ENCODE measurements around the gene LONRF3. TPM values are rescaled to one million over a fixed set of nuclear protein-coding genes. Genes with fewer than 3 reads are reported as not detected.

LONRF3 gene
- total RNA-seq, 1 experiment from 2014 or later: not detected

DNA sequence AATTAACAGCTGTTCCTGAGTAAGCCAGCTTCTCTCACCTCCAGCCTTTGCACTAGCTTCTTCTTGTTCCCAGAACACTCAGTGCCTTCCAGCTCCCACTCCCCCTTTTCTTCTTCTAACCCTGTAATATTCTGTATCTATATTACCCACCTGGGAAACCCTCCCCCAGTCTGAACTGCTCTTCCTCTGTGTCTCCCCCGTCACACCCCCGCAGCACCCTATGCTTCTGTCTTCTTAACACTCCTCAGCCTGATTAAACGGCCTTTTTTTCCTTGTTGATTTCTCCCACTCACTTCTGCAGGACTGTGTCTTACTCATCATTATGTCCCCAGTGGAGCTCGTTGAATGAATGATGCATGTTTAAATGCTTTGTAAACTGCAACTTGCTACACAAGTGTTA, 9.0 kb upstream of the LONRF3 start (continued):
- TF ChIP-seq, protein P1, sequence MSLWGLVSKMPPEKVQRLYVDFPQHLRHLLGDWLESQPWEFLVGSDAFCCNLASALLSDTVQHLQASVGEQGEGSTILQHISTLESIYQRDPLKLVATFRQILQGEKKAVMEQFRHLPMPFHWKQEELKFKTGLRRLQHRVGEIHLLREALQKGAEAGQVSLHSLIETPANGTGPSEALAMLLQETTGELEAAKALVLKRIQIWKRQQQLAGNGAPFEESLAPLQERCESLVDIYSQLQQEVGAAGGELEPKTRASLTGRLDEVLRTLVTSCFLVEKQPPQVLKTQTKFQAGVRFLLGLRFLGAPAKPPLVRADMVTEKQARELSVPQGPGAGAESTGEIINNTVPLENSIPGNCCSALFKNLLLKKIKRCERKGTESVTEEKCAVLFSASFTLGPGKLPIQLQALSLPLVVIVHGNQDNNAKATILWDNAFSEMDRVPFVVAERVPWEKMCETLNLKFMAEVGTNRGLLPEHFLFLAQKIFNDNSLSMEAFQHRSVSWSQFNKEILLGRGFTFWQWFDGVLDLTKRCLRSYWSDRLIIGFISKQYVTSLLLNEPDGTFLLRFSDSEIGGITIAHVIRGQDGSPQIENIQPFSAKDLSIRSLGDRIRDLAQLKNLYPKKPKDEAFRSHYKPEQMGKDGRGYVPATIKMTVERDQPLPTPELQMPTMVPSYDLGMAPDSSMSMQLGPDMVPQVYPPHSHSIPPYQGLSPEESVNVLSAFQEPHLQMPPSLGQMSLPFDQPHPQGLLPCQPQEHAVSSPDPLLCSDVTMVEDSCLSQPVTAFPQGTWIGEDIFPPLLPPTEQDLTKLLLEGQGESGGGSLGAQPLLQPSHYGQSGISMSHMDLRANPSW (CRISPR knock-in tag; conservative IDR thresholded peaks at IDR 0.05; ENCODE audit: low read depth): no peak
- TF ChIP-seq, protein P2, sequence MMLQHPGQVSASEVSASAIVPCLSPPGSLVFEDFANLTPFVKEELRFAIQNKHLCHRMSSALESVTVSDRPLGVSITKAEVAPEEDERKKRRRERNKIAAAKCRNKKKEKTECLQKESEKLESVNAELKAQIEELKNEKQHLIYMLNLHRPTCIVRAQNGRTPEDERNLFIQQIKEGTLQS (CRISPR knock-in tag; conservative IDR thresholded peaks at IDR 0.05): no peak
- TF ChIP-seq, protein P3, sequence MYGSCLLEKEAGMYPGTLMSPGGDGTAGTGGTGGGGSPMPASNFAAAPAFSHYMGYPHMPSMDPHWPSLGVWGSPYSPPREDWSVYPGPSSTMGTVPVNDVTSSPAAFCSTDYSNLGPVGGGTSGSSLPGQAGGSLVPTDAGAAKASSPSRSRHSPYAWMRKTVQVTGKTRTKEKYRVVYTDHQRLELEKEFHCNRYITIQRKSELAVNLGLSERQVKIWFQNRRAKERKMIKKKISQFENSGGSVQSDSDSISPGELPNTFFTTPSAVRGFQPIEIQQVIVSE (CRISPR knock-in tag; IDR thresholded peaks at IDR 0.05; ENCODE audit: borderline replicate concordance): no peak
- TF ChIP-seq, protein P4, sequence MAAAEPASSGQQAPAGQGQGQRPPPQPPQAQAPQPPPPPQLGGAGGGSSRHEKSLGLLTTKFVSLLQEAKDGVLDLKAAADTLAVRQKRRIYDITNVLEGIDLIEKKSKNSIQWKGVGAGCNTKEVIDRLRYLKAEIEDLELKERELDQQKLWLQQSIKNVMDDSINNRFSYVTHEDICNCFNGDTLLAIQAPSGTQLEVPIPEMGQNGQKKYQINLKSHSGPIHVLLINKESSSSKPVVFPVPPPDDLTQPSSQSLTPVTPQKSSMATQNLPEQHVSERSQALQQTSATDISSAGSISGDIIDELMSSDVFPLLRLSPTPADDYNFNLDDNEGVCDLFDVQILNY (CRISPR knock-in tag; IDR thresholded peaks at IDR 0.05): no peak
- no peak for TF ChIP-seq ELF4 (CRISPR knock-in tag; IDR thresholded peaks at IDR 0.05; ENCODE audit: low read depth)

DNA sequence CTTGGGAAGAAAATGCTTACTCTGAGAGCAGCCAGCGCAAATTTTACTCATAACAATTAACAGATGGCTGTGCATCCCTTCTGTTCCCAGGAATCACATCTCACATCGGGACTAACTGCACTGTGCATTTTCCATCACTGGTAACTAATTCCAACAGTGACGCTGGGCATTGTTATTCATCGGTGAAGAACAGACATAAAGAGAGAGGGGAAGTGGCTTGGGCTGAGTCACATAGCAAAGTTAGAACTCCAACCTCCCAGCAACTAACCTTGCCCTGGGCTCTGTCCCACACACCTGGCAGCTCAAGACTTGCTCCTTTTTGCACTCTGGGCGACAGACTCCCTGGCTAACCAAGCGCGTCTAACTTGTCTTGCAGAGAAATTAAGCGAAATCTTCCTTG, 6.4 kb upstream of the LONRF3 start:
- Mint-ChIP-seq H3K27ac (no peak overlapping the region), H3K4me1 (peaks cover 8% of the 10 kb centered on the region; the same call in 1 of the 2 replicates), H3K27me3 (ENCODE audit: low read depth) (peaks cover 100% of the 10 kb centered on the region), H3K36me3 (no peaks in the 10 kb centered on the region), H3K4me3 (no peak overlapping the region), H3K9me3 (no peaks in the 10 kb centered on the region)
- TF ChIP-seq JUN (CRISPR knock-in tag; IDR thresholded peaks at IDR 0.05) (no peak), ZNF219 (CRISPR knock-in tag; IDR thresholded peaks at IDR 0.05; ENCODE audit: borderline replicate concordance) (no peak), TCF7 (CRISPR knock-in tag; IDR thresholded peaks at IDR 0.05; ENCODE audit: low read depth) (no peak), NR1H2 (CRISPR knock-in tag; IDR thresholded peaks at IDR 0.05) (no peak), NFATC4 (CRISPR knock-in tag; IDR thresholded peaks at IDR 0.05) (no peak), FOXJ3 (CRISPR knock-in tag; IDR thresholded peaks at IDR 0.05; ENCODE audit: borderline replicate concordance) (no peak), SMAD4 (CRISPR knock-in tag; IDR thresholded peaks at IDR 0.05) (no peak), SMAD3 (CRISPR knock-in tag; IDR thresholded peaks at IDR 0.05; ENCODE audit: borderline replicate concordance) (no peak), NFE2L1 (CRISPR knock-in tag; IDR thresholded peaks at IDR 0.05) (no peak), ZNF232 (CRISPR knock-in tag; IDR thresholded peaks at IDR 0.05) (no peak), ZNF416 (CRISPR knock-in tag; IDR thresholded peaks at IDR 0.05) (no peak)
- TF ChIP-seq, protein P5, sequence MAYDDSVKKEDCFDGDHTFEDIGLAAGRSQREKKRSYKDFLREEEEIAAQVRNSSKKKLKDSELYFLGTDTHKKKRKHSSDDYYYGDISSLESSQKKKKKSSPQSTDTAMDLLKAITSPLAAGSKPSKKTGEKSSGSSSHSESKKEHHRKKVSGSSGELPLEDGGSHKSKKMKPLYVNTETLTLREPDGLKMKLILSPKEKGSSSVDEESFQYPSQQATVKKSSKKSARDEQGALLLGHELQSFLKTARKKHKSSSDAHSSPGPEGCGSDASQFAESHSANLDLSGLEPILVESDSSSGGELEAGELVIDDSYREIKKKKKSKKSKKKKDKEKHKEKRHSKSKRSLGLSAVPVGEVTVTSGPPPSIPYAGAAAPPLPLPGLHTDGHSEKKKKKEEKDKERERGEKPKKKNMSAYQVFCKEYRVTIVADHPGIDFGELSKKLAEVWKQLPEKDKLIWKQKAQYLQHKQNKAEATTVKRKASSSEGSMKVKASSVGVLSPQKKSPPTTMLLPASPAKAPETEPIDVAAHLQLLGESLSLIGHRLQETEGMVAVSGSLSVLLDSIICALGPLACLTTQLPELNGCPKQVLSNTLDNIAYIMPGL (CRISPR knock-in tag; IDR thresholded peaks at IDR 0.05): no peak
- TF ChIP-seq, protein P6, sequence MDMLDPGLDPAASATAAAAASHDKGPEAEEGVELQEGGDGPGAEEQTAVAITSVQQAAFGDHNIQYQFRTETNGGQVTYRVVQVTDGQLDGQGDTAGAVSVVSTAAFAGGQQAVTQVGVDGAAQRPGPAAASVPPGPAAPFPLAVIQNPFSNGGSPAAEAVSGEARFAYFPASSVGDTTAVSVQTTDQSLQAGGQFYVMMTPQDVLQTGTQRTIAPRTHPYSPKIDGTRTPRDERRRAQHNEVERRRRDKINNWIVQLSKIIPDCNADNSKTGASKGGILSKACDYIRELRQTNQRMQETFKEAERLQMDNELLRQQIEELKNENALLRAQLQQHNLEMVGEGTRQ (CRISPR knock-in tag; IDR thresholded peaks at IDR 0.05): no peak
- TF ChIP-seq, protein P7, sequence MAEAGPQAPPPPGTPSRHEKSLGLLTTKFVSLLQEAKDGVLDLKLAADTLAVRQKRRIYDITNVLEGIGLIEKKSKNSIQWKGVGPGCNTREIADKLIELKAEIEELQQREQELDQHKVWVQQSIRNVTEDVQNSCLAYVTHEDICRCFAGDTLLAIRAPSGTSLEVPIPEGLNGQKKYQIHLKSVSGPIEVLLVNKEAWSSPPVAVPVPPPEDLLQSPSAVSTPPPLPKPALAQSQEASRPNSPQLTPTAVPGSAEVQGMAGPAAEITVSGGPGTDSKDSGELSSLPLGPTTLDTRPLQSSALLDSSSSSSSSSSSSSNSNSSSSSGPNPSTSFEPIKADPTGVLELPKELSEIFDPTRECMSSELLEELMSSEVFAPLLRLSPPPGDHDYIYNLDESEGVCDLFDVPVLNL (CRISPR knock-in tag; IDR thresholded peaks at IDR 0.05; ENCODE audit: borderline replicate concordance, low read depth): no peak
- TF ChIP-seq, protein P8, sequence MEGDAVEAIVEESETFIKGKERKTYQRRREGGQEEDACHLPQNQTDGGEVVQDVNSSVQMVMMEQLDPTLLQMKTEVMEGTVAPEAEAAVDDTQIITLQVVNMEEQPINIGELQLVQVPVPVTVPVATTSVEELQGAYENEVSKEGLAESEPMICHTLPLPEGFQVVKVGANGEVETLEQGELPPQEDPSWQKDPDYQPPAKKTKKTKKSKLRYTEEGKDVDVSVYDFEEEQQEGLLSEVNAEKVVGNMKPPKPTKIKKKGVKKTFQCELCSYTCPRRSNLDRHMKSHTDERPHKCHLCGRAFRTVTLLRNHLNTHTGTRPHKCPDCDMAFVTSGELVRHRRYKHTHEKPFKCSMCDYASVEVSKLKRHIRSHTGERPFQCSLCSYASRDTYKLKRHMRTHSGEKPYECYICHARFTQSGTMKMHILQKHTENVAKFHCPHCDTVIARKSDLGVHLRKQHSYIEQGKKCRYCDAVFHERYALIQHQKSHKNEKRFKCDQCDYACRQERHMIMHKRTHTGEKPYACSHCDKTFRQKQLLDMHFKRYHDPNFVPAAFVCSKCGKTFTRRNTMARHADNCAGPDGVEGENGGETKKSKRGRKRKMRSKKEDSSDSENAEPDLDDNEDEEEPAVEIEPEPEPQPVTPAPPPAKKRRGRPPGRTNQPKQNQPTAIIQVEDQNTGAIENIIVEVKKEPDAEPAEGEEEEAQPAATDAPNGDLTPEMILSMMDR (IDR thresholded peaks at IDR 0.05): no peak
- no peak for DNase-seq (ENCODE audit: low spot score)
- POLR2A ChIA-PET: no interaction called here
- CTCF ChIA-PET: no interaction called here
- no peak for ATAC-seq
